ENCODE results near the gene RASSF3. TPM values are rescaled to one million over a fixed set of nuclear protein-coding genes. Genes with fewer than 3 reads are reported as not detected.
A peak's percentile ranks its signal among the peaks of the same experiment; 100 is the strongest.

The RASSF3 gene
- total RNA-seq, 1 experiment from 2014 or later: 30.5 TPM

- DNase-seq (ENCODE audit: unreplicated experiment): no peak
- POLR2A ChIA-PET: interaction anchor here (0.8 to 5.4 kb wide), 6 partner anchors 8 to 69 kb away, joined by 3 to 124 read pairs (median 24); partner anchors contain the start of gene RASSF3
- no TSS peak for BruUV-seq (replicated peaks)
- TF ChIP-seq CTCF (IDR thresholded peaks at IDR 0.05; ENCODE audit: unreplicated experiment): no peak
- H3K9me3 Mint-ChIP-seq (ENCODE audit: unreplicated experiment): no peaks in the 10 kb centered on the region
- CTCF ChIA-PET: interaction anchor here (0.8 to 10.7 kb wide), 9 partner anchors 9 to 129 kb away, joined by 3 to 98 read pairs (median 5); partner anchors contain the start of gene RASSF3
- intact Hi-C loops (cut with micrococcal nuclease): loop anchor here (2.0 kb wide), 1 partner anchor 117 kb away; no protein-coding TSS in a partner anchor
- no peaks in the 10 kb centered on the region for H3K36me3 Mint-ChIP-seq (ENCODE audit: insufficient read depth, unreplicated experiment)
- H3K4me1 Mint-ChIP-seq (ENCODE audit: insufficient read depth, unreplicated experiment): peaks cover 43% of the 10 kb centered on the region
- no peak overlapping the region for H3K27ac Mint-ChIP-seq (ENCODE audit: low read depth, unreplicated experiment)
- H3K4me3 Mint-ChIP-seq (ENCODE audit: unreplicated experiment): no peak overlapping the region
- no peaks in the 10 kb centered on the region for H3K27me3 Mint-ChIP-seq (ENCODE audit: insufficient read depth, unreplicated experiment)
Measured at GRCh38 chr12:64678248-64678647, 68.0 kb downstream of the RASSF3 start.

- POLR2A ChIA-PET: interaction anchor here (0.9 to 5.4 kb wide), 10 partner anchors 8 to 84 kb away, joined by 3 to 124 read pairs (median 10); partner anchors contain the start of gene RASSF3
Measured at GRCh38 chr12:64678835-64679234, 68.5 kb downstream of the RASSF3 start.

GRCh38 chr12:64679487-64680001 is 69.2 kb downstream of the RASSF3 start:
- Mint-ChIP-seq H3K27ac (ENCODE audit: low read depth, unreplicated experiment) (peak overlapping the region; percentile 87), H3K4me1 (ENCODE audit: insufficient read depth, unreplicated experiment) (peaks cover 38% of the 10 kb centered on the region), H3K4me3 (ENCODE audit: unreplicated experiment) (peak overlapping the region; percentile 60), H3K27me3 (ENCODE audit: insufficient read depth, unreplicated experiment) (no peaks in the 10 kb centered on the region), H3K9me3 (ENCODE audit: unreplicated experiment) (no peaks in the 10 kb centered on the region), H3K36me3 (ENCODE audit: insufficient read depth, unreplicated experiment) (no peaks in the 10 kb centered on the region)
- intact Hi-C loops (cut with micrococcal nuclease): loop anchor here (1.0 to 2.0 kb wide), 5 partner anchors 8 to 130 kb away; no protein-coding TSS in a partner anchor
- no TSS peak for BruUV-seq (replicated peaks)
- ChIA-PET CTCF (interaction anchor here (0.6 to 10.7 kb wide), 12 partner anchors 10 to 142 kb away, joined by 3 to 98 read pairs (median 4); partner anchors contain the start of gene RASSF3), POLR2A (interaction anchor here (0.5 to 5.4 kb wide), 21 partner anchors 9 to 1244 kb away, joined by 3 to 124 read pairs (median 4); partner anchors contain the start of gene RASSF3)
- peak; percentile 96 for DNase-seq (ENCODE audit: unreplicated experiment)
- no peak for TF ChIP-seq CTCF (IDR thresholded peaks at IDR 0.05; ENCODE audit: unreplicated experiment)

More at GRCh38 chr12:64678835-64679234, 68.5 kb downstream of the RASSF3 start:
- Mint-ChIP-seq H3K4me3 (ENCODE audit: unreplicated experiment) (no peak overlapping the region), H3K27me3 (ENCODE audit: insufficient read depth, unreplicated experiment) (no peaks in the 10 kb centered on the region), H3K27ac (ENCODE audit: low read depth, unreplicated experiment) (peak overlapping the region; percentile 87), H3K4me1 (ENCODE audit: insufficient read depth, unreplicated experiment) (peaks cover 44% of the 10 kb centered on the region), H3K36me3 (ENCODE audit: insufficient read depth, unreplicated experiment) (no peaks in the 10 kb centered on the region), H3K9me3 (ENCODE audit: unreplicated experiment) (no peaks in the 10 kb centered on the region)
- CTCF ChIA-PET: interaction anchor here (0.8 to 10.7 kb wide), 7 partner anchors 9 to 130 kb away, joined by 3 to 98 read pairs (median 5); partner anchors contain the start of gene RASSF3
- no peak for TF ChIP-seq CTCF (IDR thresholded peaks at IDR 0.05; ENCODE audit: unreplicated experiment)
- intact Hi-C loops (cut with micrococcal nuclease): loop anchor here (1.0 to 2.0 kb wide), 5 partner anchors 8 to 130 kb away; no protein-coding TSS in a partner anchor
- no TSS peak for BruUV-seq (replicated peaks)
- no peak for DNase-seq (ENCODE audit: unreplicated experiment)

- TSS peak; percentile 71 for BruUV-seq (replicated peaks)
- TF ChIP-seq CTCF (IDR thresholded peaks at IDR 0.05; ENCODE audit: unreplicated experiment): no peak
- POLR2A ChIA-PET: interaction anchor here (0.7 to 5.4 kb wide), 19 partner anchors 8 to 171 kb away, joined by 3 to 124 read pairs (median 4); partner anchors contain the start of gene RASSF3
- peak overlapping the region; percentile 60 for H3K4me3 Mint-ChIP-seq (ENCODE audit: unreplicated experiment)
- peaks cover 37% of the 10 kb centered on the region for H3K4me1 Mint-ChIP-seq (ENCODE audit: insufficient read depth, unreplicated experiment)
- DNase-seq (ENCODE audit: unreplicated experiment): peak; percentile 46
- no peaks in the 10 kb centered on the region for H3K9me3 Mint-ChIP-seq (ENCODE audit: unreplicated experiment)
- H3K27ac Mint-ChIP-seq (ENCODE audit: low read depth, unreplicated experiment): peak overlapping the region; percentile 87
- peaks cover 3% of the 10 kb centered on the region for H3K36me3 Mint-ChIP-seq (ENCODE audit: insufficient read depth, unreplicated experiment)
- CTCF ChIA-PET: interaction anchor here (0.6 to 10.7 kb wide), 13 partner anchors 10 to 143 kb away, joined by 3 to 98 read pairs (median 4); partner anchors contain the start of gene RASSF3
- no peaks in the 10 kb centered on the region for H3K27me3 Mint-ChIP-seq (ENCODE audit: insufficient read depth, unreplicated experiment)
- intact Hi-C loops (cut with micrococcal nuclease): no loop called here
Measured at GRCh38 chr12:64680235-64680634, 69.9 kb downstream of the RASSF3 start.

All from MCF 10A (cell line).